ENCODE results near the gene SAC3D1. TPM values are rescaled to one million over a fixed set of nuclear protein-coding genes. Genes with fewer than 3 reads are reported as not detected.

Gene SAC3D1
- polyA plus RNA-seq, 3 donors: 7.8 to 10.7 (median 7.9) TPM

DNA sequence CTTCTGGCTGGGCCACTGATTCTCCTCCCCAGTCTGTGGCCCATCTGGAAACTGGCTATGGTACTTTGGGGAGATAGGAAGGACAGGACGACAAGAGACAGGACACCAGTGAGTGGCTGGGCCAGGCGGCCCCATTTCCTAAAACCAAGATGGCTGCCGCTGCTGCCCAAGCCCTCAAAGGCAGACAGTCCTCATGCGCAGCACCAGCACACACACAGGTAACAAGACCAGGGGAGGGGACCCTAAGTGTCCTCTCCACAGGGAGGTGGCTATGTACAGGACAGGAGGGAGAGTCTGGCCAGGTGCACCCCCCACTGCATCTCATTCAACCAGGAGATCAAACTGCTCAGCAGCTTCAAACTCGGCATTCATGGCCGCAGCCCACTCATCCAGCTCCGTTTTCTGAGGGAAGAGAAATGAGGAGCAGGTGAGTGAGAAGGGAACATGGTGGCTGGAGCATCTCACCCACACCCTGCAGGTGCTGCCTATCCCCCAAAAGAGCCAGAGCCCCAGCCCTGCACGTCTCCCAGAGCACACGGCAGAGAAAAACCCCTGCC is 37.9 kb downstream of the SAC3D1 start:
- no peak overlapping the region for H3K27ac ChIP-seq (ENCODE audit: low read depth, low read length)
- 89 to 93% (median 91%) methylated on average over 9 of the region's 9 CpGs for WGBS, 3 donors

DNA sequence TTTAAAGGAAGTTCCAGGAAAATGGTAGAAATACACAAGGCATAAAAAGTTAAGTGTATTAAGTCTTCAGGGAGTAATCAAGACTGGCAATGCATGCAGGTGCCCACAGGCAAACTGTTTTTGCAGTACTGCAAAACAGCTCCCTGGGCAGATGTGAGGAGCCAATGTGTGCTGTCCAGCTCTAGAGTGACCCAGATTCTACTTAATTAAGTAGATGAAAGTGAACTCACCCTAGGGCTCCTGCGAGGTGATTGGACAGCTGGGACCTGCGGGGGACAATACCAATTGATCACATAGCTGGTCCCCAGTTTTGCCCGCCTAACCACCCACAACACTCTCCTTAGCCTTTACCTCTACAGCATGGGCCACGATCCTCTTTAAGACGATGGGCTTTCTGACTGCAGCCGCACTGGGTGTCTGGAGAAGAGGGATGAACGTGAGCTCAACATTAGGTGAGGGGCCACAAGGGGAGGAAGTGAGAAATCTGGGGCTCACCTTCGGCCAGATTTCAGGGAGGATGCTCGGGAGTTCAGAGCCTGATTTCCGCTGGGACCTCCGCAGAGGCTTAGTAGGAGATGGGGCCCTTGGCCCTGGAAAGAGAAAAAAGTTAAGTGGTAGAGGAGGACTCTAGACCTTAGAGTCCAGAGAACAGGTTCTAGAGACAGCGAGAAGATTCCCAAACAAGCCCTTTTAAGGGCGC is 42.3 kb downstream of the SAC3D1 start:
- no peak overlapping the region for H3K27ac ChIP-seq (ENCODE audit: low read depth, low read length)
- 4 to 6% (median 5%) methylated on average over 12 to 13 of the region's 13 CpGs for WGBS, 3 donors

DNA sequence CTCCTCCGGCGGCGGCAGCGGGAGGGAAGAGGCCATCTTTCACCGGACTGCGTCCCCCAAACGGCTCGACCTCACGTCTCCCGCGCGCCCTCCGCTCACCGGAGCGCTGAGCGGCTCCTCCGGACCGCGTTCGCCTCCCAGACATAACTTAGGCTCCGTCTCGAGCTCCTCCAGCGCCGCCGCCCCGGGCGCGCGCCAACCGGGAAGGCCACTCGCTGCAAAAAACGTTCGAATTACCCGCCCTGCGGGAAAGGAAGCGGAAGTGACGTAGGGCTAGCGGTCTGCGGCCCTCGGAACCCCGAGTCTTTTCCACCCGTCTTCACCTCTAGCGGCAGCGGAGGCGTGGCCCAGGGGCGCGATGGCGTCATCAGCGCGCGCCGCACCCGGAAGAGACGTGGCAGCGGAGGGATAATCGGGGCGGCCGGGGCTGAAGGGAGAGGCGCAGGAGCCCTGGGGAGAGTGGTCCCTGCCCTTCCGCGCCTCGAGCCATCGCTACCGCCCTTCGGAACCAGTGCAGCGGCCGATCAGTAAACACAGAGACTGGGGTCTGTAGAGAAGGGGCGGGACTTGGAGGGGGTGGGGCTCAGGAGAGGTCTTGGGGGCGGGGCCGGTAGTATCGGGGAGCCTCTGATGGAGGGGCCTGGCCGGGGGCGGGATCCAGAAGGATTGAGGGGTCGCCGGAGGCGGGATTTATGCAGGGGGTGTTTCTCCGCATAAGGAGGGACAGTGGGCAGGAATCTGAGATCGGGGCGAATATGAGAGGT is 43.0 kb downstream of the SAC3D1 start, which contains the start of the genes CDCA5 and ZFPL1:
TSS of gene CDCA5 (minus strand) at position 207 of the 764 bp plus-strand sequence. CDS start at position 145, 62 bp downstream.
TSS of gene ZFPL1 (plus strand) at position 389 of the 764 bp plus-strand sequence. CDS start 477 bp downstream, outside the sequence.
- H3K27ac ChIP-seq (ENCODE audit: low read depth, low read length): peak within 1 kb of the TSS; percentile 91
- WGBS, 3 donors: 0% methylated on average over 66 to 79 of the region's 79 CpGs

DNA sequence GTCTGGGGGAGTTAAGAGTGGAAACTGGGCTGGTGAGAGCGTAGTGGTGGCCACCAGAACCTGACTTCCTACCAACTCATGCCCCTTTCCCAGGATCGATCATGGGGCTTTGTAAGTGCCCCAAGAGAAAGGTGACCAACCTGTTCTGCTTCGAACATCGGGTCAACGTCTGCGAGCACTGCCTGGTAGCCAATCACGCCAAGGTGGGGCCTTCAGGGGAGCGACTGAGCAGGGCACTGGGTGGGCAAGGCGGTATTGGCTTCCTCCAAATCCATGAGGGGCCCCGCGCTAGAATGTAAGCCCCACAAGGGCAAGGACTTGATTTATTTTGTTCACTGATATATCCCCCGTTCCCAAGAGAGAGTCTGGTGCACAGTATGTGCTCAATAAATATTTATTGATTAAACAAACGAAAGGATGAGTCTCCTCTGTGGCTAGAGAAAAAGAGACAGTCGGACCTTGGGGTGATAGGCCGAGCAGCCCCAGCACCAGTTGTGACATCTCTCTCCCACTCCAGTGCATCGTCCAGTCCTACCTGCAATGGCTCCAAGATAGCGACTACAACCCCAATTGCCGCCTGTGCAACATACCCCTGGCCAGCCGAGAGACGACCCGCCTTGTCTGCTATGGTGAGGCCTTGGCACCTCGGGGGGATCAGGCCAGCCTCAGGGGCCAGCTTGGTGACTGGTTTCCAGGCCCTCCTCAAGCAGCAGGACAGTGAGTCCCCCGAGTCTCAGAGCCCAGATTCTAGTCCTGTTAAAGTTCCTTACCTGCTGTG is 43.8 kb downstream of the SAC3D1 start:
- WGBS, 3 donors: 37 to 47% (median 44%) methylated on average over 23 of the region's 23 CpGs

DNA sequence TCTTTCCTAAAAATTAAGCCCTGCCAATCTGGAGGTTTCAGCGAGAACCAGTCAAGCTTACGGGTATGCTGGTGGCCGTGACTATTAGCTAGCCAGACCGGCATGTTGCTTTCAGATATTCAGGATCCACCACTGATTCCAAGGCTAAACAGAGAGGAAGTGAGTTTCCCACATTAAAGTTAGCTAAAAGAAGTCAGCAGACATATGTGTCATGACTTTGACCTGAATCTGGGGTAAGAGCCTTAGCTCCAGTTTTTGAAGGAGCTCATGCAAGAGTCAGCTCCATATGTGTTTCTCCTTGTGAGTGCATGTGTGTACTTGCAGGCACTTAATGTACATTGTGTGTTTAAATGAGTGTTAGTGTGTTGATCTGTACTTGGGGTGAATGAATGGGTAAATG is 44.4 kb downstream of the SAC3D1 start:
- H3K27ac ChIP-seq (ENCODE audit: low read depth, low read length): no peak overlapping the region
- WGBS, 3 donors: 85 to 92% (median 86%) methylated on average over 4 of the region's 4 CpGs

More for the DNA sequence above, 43.8 kb downstream of the SAC3D1 start:
- no peak overlapping the region for H3K27ac ChIP-seq (ENCODE audit: low read depth, low read length)

DNA sequence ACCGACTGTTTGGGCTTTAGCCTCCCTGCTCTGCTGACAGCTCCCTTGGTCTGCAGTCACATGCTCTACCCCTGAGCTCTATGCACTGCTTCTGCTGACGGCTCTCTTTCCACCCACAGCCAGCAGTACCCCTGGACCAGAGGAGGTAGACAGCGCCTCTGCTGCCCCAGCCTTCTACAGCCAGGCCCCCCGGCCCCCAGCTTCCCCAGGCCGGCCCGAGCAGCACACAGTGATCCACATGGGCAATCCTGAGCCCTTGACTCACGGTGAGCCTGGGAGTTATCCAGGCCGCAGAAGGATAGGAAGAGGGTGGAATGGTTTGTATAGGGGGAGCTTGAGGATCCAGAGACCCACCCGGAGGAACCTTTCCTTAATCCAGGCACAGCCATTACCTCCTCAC is 45.8 kb downstream of the SAC3D1 start:
- WGBS, 3 donors: 92 to 94% (median 92%) methylated on average over 9 of the region's 9 CpGs

DNA sequence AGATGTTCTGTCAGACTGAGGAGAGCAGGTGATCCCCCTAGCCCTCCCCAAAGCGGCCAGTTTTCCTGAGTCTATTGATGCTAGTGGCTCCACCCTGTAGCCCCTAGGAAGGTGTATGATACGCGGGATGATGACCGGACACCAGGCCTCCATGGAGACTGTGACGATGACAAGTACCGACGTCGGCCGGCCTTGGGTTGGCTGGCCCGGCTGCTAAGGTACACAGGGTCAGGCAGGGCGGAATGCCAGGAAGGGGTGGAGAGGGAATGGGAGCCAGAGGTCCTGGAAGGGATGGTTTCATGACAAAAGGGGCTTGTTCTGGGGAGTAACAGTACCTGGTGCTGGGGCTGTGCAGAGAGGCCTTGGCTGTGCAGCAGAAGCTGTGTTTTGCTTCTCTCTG is 46.2 kb downstream of the SAC3D1 start:
- WGBS, 3 donors: 69 to 92% (median 90%) methylated on average over 11 of the region's 11 CpGs

More for the DNA sequence above, 45.8 kb downstream of the SAC3D1 start:
- H3K27ac ChIP-seq (ENCODE audit: low read depth, low read length): no peak overlapping the region

DNA sequence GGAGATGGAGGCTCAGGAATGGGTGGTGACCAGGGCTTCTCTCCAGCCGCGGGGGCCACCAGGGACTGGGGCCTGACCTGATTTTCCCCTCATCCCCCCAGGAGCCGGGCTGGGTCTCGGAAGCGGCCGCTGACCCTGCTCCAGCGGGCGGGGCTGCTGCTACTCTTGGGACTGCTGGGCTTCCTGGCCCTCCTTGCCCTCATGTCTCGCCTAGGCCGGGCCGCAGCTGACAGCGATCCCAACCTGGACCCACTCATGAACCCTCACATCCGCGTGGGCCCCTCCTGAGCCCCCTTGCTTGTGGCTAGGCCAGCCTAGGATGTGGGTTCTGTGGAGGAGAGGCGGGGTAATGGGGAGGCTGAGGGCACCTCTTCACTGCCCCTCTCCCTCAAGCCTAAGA is 46.8 kb downstream of the SAC3D1 start:
- 84 to 97% (median 91%) methylated on average over 12 to 15 of the region's 15 CpGs for WGBS, 3 donors
- no peak overlapping the region for H3K27ac ChIP-seq (ENCODE audit: low read depth, low read length)

More for the DNA sequence above, 46.2 kb downstream of the SAC3D1 start:
- no peak overlapping the region for H3K27ac ChIP-seq (ENCODE audit: low read depth, low read length)

DNA sequence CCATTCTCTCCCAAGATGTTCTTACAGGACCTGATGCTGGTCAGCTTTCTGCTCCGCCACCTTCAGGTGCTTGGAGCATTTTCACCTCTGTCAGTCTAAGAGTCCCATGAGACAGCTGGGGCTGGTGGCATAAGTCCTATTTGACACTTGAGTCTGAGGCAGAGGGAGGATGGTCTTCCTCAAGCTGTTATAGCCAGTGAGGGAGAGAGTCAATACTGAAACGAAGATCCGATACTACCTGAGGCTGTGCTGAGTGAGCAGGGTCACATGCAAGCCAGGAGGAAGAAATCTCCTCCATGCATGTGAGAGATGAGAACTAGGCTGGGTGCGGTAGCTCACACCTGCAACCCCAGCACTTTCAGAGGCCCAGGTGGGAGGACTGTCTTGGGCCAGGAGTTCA is 48.6 kb downstream of the SAC3D1 start:
- H3K27ac ChIP-seq (ENCODE audit: low read depth, low read length): no peak overlapping the region
- WGBS, 3 donors: 88 to 96% (median 93%) methylated on average over 4 of the region's 4 CpGs

DNA sequence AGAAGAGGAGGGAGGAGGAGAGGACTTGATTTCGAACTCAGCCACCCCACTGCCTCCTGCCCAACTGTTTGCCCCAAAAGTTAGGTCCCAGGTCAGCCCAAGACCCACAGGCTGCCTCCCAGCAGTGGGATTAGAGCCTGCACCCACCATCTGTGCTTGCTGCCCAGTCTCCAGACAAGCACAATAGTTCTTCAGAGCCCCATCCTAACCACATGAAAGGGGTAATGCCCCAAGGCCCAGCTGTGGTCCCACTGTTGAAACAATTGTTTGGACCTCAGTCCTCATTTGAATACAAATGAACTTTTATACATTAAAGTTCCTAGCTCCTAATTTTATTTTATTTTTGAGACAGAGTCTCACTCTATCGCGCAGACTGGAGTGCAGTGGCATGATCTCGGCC is 49.6 kb downstream of the SAC3D1 start:
- no peak overlapping the region for H3K27ac ChIP-seq (ENCODE audit: low read depth, low read length)
- WGBS, 3 donors: 92 to 98% (median 95%) methylated on average over 4 of the region's 4 CpGs

Other genes with a start within 250 kb of the SAC3D1 start
- gene MAP4K2, start 238.0 kb upstream of the SAC3D1 start, polyA plus RNA-seq: 10 to 100 TPM in 2 of 3 donors, 1 to 10 TPM in 1; 6.4 to 23.2 (median 15.4) TPM
- 10 to 100 TPM; 13.9 to 15.7 (median 14.6) TPM for gene MEN1, start 230.7 kb upstream of the SAC3D1 start, polyA plus RNA-seq
- 1 to 10 TPM in 2 of 3 donors, under 1 TPM in 1; 0.90 to 9.7 (median 1.4) TPM for gene CDC42BPG, start 196.6 kb upstream of the SAC3D1 start, polyA plus RNA-seq
- 10 to 100 TPM; 10.3 to 68.5 (median 22.9) TPM for gene EHD1, start 162.6 kb upstream of the SAC3D1 start, polyA plus RNA-seq
- 10 to 100 TPM; 12.4 to 14.7 (median 14.5) TPM for gene ATG2A, start 124.0 kb upstream of the SAC3D1 start, polyA plus RNA-seq
- 10 to 100 TPM in 2 of 3 donors, 1 to 10 TPM in 1; 10.0 to 17.9 (median 13.0) TPM for gene PPP2R5B, start 116.5 kb upstream of the SAC3D1 start, polyA plus RNA-seq
- gene GPHA2, start 105.3 kb upstream of the SAC3D1 start, polyA plus RNA-seq: 1 to 10 TPM in 1 of 3 donors, not detected in 2; 3.6 TPM
- gene MAJIN, start 69.1 kb upstream of the SAC3D1 start, polyA plus RNA-seq: under 1 TPM in 1 of 3 donors, not detected in 2; 0.08 TPM
- 1 to 10 TPM; 1.2 to 7.4 (median 5.5) TPM for gene BATF2, start 44.2 kb upstream of the SAC3D1 start, polyA plus RNA-seq
- gene ARL2, start 27.1 kb upstream of the SAC3D1 start, polyA plus RNA-seq: 100 to 1,000 TPM in 2 of 3 donors, 10 to 100 TPM in 1; 57.9 to 226 (median 169) TPM
- 10 to 100 TPM; 14.3 to 27.7 (median 25.3) TPM for gene SNX15, start 13.8 kb upstream of the SAC3D1 start, polyA plus RNA-seq
- gene NAALADL1, start 17.3 kb downstream of the SAC3D1 start, polyA plus RNA-seq: 10 to 100 TPM in 2 of 3 donors, 1 to 10 TPM in 1; 3.1 to 28.8 (median 12.0) TPM
- gene CDCA5, start 42.8 kb downstream of the SAC3D1 start, polyA plus RNA-seq: 1 to 10 TPM in 1 of 3 donors, under 1 TPM in 2; 0.39 to 1.3 (median 0.52) TPM
- 10 to 100 TPM; 29.7 to 40.9 (median 35.5) TPM for gene ZFPL1, start 43.0 kb downstream of the SAC3D1 start, polyA plus RNA-seq
- gene VPS51, start 55.0 kb downstream of the SAC3D1 start, polyA plus RNA-seq: 100 to 1,000 TPM; 109 to 192 (median 128) TPM
- 100 to 1,000 TPM in 1 of 3 donors, 10 to 100 TPM in 2; 25.3 to 151 (median 78.4) TPM for gene TM7SF2, start 70.7 kb downstream of the SAC3D1 start, polyA plus RNA-seq
- 10 to 100 TPM in 2 of 3 donors, 1 to 10 TPM in 1; 5.1 to 15.1 (median 12.3) TPM for gene ZNHIT2, start 76.5 kb downstream of the SAC3D1 start, polyA plus RNA-seq
- gene FAU, start 80.9 kb downstream of the SAC3D1 start, polyA plus RNA-seq: 1,000 to 10,000 TPM in 1 of 3 donors, 100 to 1,000 TPM in 2; 732 to 1,153 (median 967) TPM
- 10 to 100 TPM; 22.3 to 32.5 (median 30.9) TPM for gene MRPL49, start 81.1 kb downstream of the SAC3D1 start, polyA plus RNA-seq
- gene SYVN1, start 93.3 kb downstream of the SAC3D1 start, polyA plus RNA-seq: 10 to 100 TPM; 17.0 to 43.7 (median 31.3) TPM
- not detected for gene SPDYC, start 129.0 kb downstream of the SAC3D1 start, polyA plus RNA-seq
- 10 to 100 TPM; 54.6 to 82.1 (median 75.0) TPM for gene CAPN1, start 140.7 kb downstream of the SAC3D1 start, polyA plus RNA-seq
- 1 to 10 TPM; 2.3 to 5.4 (median 3.0) TPM for gene POLA2, start 220.8 kb downstream of the SAC3D1 start, polyA plus RNA-seq